Measurements from ENCODE around the gene PLA2G2C.
"Not testable (repeated sequence)": the region's sequence is repeated elsewhere in the genome, so short reads cannot be mapped to it uniquely, and the experiment has no call there.

- not testable (repeated sequence) for TF ChIP-seq POLR2AphosphoS5 (IDR thresholded peaks at IDR 0.05; ENCODE audit: borderline replicate concordance, low read depth, low read length); EZH2 (IDR thresholded peaks at IDR 0.05); FOXP2 (optimal IDR thresholded peaks at IDR 0.05; ENCODE audit: control extremely low read depth, extremely low read length, insufficient read depth)
Observed at GRCh38 chr1:20130518-20130917, 55.8 kb downstream of the PLA2G2C start.
